ENCODE results near the gene IMP4.
A peak's percentile ranks its signal among the peaks of the same experiment; 100 is the strongest.

The IMP4 gene

GRCh38 chr2:130358420-130359350, 16.0 kb downstream of the IMP4 start:
- no peak for DNase-seq

GRCh38 chr2:130359466-130359865, 16.8 kb downstream of the IMP4 start:
- no peak for DNase-seq

DNA sequence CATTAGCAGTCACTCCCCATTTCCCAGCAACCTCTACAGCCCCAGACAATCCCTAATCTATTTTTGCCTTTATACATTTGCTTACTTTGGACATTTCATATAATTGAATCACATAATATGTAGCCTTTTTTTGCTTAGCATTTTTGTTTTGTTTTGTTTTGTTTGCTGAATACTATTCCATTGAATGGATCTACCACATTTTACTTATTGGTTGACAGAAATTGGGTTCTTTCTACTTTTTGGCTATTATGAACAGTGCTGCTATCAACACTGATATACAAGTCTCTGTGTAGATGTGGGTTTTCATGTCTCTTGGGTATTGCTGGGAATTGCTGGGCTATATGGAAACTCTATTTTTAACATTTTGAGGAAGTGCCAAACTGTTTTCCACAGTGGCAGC, 20.8 kb downstream of the IMP4 start:
- no peak for DNase-seq

DNA sequence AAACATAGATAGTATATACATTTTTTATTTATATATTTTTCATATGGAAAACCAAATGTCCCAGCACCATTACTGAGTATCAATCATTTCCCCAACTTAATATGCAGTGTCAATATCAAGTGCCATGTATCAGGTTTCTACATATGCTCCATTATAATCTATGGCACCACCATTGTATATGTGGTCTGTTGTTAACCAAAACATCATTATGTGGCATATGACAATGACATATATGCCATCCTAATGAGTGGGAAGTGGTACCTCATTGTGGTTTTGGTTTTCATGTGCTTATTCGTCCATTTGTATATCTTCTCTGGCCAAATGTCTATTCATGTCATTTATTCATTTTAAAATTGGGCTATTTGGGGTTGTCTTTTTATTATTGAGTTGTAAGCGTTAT, 22.4 kb downstream of the IMP4 start:
- no peak for DNase-seq

DNA sequence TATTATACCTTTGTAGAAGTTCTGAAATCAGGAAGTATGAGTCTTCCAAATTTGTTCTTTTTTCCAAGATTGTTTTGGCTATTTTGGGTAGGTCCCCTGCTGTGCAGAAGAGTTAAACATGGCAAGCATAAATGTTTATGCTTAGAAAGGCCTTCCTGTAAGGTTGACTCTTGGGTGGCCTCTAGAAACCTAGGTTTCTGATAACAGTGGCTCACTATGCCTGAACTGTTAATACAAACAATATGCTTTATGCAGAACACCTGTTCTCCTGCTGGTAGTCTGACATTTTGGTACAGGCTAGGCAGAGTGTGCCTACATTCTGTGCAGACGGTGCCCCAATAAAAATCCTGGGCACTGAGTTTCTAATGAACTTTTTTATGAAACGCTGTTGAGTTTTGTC, 23.3 kb downstream of the IMP4 start:
- no peak for DNase-seq

GRCh38 chr2:130366720-130367119, 24.0 kb downstream of the IMP4 start:
- DNase-seq = no peak

DNA sequence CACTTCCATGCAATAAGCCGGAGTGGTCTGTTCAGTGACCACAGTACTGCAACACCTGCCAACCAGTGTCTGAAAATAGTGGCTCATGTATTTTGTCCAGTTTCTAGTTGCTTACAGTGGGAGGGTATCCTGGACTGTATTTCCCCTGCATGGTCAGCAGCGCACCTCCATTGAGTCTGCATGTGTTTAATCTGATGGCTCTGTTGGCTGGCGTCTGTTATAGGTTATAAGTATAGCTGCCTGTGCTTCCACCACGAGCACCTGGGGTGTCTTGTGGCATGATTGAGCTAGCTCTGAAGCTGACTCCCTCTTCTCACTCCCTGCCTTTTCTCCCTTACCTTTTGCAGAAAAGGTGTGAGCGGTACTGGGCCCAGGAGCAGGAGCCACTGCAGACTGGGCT, 26.1 kb downstream of the IMP4 start:
- DNase-seq = no peak

- no peak for DNase-seq
These were observed 26.7 kb downstream of the IMP4 start for GRCh38 chr2:130369311-130369964.

- DNase-seq = no peak
These were observed 27.3 kb downstream of the IMP4 start for GRCh38 chr2:130369965-130370341.

- DNase-seq = peak; percentile 69
These were observed 27.8 kb downstream of the IMP4 start for GRCh38 chr2:130370490-130370889.

DNA sequence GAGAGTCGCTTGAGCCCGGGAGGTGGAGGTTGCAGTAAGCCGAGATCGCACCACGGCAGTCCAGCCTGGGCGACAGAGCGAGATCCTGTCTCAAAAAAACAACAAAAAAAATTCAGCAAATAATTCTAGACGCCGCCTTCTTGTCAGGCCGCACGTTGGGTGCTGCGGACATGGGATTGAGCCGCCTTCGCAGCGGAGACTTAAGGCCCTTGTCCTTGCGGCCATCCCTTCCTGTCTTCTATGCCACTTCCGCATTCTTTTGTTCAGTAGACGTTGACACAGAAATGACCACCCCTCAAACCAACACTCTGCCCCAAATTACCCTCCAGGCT, 29.0 kb downstream of the IMP4 start:
- no peak for DNase-seq

GRCh38 chr2:130372055-130372832, 29.5 kb downstream of the IMP4 start:
- peak; percentile 94 for DNase-seq

GRCh38 chr2:130372833-130373807, 30.4 kb downstream of the IMP4 start:
- DNase-seq = no peak

- no peak for DNase-seq
These were observed 31.2 kb downstream of the IMP4 start for GRCh38 chr2:130373808-130374365.

DNA sequence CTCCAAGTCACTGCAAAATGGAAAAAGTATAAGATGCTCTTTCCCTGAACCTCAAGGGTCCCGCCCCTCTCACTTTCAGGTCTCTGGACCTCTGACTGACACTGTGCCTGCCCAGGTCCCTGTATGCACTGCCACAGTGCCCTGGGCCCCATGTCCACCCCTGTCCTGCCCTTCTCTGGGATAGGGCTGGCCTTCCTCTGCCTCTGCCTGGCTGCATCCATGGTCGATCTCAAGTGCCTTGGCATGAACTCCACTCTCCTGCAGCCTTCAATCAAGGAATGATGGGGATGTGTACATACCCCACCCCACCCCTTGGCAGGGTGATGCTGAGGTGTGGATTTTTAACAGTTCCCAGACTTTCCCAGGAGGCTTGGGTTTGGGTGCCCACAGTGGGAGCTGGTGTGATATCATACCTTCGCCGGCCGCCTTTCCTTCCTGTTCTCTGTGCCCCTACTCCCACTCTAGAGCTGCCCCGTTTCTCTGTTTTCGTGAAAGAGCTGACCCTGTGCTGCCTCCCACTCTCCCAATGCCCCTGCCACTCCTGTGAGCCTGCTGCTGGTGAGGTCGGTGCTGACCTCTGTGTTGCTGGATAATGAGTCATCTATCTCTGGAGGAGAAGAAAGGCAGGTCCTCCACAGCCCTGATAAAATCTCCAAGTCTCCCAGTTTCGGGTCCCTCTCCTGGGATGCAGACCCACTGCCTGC, 32.0 kb downstream of the IMP4 start:
- DNase-seq = no peak

DNA sequence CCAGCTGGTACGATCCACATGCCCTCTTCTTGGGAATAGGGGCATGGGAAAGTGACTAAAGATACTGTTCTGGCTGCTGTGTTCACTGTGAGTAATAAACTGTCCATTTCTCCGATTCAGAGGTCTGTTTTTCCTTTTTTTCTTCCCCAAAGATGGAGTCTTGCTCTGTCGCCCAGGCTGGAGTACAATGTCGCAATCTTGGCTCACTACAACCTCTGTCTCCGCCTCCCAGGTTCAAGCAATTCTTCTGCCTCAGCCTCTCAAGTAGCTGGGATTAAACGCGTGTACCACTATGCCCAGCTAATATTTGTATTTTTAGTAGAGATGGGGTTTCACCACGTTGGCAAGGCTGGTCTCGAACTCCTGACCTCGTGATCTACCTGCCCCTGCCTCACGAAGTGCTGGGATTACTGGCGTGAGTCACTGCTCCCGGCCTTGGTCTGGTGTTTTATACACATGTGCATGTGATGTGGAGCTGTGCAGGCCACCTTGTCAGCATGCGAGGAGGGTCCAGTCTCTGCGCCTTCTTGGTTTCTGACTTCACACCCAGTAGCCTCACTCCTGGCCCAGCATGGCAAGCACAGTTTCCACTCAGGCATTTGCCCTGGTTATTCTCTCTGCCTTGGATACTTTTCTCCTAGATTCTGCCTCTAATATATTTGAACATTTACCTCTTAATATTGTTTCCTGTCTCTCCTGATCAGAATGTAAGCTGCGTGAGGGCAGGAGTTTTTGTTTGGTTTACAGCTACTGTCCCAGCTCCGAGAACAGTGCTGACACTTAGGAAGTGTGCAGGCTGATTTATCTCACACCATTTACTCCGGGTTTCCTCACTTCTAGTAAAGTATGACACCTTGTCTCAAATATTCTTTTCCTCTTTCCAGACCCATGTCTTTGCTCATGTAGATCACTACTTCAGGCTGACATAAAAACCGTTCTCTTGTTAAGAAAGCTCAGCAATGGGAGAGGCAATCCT, 32.9 kb downstream of the IMP4 start:
- no peak for DNase-seq

DNA sequence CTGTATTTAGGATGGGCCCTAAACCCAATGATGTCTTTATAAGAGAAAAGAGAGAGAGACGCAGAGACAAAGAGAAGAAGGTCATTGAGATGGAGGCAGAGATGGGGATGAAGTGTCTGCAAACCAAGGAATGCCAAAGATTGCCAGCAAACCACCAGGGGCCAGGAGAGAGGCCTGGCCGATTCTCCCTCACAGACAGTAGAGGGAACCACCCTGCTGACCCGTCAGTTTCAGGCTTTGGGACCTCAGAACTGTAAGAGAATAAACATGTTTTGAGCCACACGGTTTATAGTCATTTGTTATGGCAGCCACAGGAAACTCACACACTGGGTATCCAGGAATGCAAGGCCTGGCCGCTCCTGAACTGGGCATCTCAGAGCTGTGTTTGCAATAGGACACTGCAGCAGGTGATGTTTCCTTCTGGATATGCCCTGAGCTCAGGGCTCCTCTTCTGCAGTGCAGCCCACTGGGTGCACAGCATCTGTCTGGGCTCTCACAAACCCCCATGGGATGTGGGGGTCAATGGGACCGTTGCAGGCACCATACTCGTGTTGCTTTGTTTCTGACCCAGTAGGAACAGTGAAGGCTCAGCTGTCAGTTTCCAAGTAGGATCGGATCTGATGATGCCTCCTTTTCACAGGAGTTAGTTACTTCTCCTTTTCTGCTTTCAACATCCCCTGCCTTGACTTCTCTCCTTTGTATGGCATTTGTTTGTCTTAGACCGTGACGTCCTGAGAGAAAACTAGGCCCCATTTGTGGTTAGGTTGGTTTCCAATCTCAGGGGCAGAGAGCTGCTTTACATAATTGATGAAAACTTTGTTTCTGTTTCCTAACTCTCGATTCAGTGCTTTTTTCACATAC, 34.0 kb downstream of the IMP4 start:
- no peak for DNase-seq

DNA sequence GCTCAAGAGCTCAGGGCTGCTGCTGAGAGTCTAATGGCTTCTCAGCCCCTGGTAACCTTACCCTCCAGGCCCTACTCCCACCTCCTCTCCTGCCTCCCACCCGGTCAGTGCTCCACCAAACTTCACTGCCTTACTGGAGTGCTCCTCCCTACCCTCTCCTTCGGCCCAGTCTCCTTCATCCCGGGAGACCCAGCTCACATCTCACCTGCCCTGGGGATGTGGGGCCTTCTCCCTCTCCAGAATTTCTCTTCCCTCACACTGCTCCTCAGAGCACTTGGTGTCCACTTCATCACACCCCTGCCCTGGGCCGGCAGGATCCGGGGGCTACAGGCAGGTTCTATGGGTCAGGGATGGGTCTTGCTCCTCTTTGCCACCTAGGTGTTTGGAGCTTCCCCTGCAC, 34.8 kb downstream of the IMP4 start:
- no peak for DNase-seq

- no peak for DNase-seq
These were observed 35.7 kb downstream of the IMP4 start for GRCh38 chr2:130378206-130378897.

Measured in activated CD8-positive, alpha-beta memory T cell treated with anti-CD3 and anti-CD28 coated beads, Interleukin-2, amount 50 U/mL, for 48 hours (primary cell).